Stomach (tissue), 4 donors: ENCODE measurements around the gene NVL.

Source experiments
- CTCF ChIP-seq, 7 experiments: fragments of 450-650 bp in 4 of 7; fragments of 200-600 bp in 3 of 7; sonication (generic) in 3 of 7; IDR thresholded peaks; one replicate each; pipeline ENCODE4 v1.5.1; 2016 to 2019; ENCODE audit warnings: antibody characterized with exemption in 7 of 7, control low read depth in 2 of 7, mild to moderate bottlenecking in 1 of 7
- POLR2A ChIP-seq, 4 donors: fragments of 450-650 bp; IDR thresholded peaks; one replicate each; pipeline ENCODE4 v1.6.1; 2016; ENCODE audit warnings: antibody characterized with exemption in 4 of 4, control low read depth in 2 of 4, mild to moderate bottlenecking in 1 of 4, moderate library complexity in 1 of 4

- no peak for TF ChIP-seq CTCF (IDR thresholded peaks at IDR 0.05)
- no peak for TF ChIP-seq POLR2A (IDR thresholded peaks at IDR 0.05)
These were observed 27.0 kb downstream of the NVL start for GRCh38 chr1:224302947-224303346.
